ENCODE data around the gene FBXO48.

The FBXO48 gene

DNA sequence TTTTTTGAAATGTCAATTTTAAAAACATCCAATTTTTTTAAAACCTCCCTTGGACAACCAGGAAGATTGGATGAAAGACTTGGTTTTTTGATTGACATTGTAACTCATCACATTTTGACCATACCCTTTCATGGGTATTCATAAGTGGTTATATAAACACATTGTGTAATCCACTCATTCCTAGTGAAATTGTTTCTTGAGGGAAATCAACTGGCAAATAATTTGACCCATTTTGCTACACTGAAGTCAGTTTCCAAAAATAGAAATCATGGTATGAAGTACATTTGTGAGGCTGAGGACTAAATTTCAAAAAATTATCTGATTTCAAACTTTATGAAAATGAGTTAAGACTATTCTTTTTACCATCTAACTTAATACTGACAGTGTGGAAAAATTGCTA is 31.5 kb downstream of the FBXO48 start:
- DNase-seq (ENCODE audit: low read depth), result no peak

DNA sequence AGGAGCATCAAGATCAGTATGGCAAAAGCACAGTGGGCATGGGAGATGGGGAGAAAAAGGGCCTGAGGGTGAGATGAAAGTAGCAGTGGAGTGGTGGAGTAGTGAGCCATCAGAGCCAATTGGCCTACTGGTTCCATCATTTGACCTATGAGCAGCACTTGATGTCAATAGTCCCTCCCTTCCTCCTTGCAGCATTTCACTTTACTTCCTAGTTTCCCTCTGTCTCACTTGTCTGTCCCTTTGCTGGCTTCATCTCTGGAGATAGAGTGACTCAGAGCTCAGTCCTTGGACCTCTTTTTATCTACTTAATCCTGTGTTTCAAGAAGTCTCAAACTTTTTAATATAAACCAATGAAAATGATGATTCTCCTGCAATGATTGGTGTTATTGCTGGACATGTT is 32.1 kb downstream of the FBXO48 start:
- DNase-seq (ENCODE audit: low read depth), result no peak

DNA sequence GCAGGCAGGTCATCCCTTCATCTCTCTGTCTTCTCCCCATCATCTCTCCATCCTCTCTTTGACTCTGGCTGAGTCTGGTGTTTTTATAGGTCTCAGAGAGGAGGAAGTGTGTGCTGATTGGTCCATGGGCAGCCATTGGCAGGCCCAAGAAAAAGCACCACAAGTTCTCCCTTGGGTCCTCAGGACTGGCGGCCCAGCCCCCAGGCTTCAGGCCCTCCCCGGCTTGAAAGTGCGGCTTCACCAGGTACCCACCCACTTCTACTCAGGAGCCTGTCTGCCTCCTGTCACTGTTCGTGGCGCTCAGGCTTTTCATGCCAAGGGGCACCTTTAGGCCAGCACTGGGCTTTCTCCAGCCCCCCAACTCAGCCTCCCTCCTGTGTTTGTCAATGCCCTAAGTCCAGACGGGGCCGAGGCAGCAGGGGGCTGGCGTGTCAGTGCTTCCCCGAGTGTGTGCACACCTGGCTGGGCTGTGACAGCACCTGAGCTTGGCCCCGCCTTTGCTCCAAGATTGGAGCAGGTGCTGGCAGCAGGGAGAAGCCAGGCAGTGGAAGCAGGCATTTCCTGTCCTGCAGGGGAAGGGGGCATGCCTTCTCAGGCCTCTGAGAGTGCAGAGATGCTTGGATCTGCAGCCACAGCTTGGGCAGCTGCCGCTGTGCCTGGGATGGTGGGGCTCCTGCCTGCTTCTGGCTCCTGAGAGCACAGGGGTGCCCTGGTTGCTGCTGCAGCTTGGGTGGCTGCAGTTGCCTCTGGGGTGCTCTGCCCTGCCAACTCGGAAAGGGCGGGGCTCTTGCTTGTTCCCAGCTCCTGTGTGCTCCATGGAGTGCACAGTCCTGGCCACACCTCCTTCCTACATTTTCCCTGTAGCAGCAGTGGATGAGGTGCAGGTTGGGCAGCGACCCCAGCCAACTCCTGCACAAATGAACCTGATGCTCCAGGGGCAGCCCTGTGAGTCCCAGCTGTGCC is 34.1 kb downstream of the FBXO48 start:
- no peak for DNase-seq (ENCODE audit: low read depth)

DNA sequence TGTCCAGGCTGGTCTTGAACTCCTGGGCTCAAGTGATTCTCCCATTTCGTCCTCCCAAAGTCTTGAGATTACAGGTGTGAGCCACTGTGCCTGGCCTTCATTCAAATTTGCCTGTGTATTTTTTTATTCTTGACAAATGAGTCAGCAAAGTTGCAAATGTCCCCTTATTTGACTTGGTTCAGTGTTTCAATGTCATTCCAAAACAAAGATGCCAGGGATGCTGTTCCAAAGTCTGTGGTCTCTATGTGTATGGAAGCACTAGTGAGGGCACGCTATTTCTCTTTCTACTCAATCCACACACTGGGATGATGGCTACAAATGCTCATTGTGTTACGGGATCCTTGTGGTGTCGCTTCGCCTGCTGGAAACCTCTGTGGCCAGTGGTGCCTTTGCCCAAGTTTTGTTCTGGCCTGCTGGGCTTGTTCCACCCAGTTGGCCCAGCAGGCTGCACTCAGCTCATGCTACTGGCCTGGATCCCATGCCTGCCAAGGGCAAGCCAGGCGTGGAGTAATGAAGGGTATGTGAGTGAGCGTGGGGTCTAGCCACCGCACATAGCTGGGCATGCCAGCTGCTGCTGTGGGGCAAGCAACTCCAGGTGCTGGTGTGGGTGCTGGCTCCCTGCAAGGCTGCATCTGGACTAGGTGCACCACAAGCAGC is 35.6 kb downstream of the FBXO48 start:
- DNase-seq (ENCODE audit: low read depth), result no peak

DNA sequence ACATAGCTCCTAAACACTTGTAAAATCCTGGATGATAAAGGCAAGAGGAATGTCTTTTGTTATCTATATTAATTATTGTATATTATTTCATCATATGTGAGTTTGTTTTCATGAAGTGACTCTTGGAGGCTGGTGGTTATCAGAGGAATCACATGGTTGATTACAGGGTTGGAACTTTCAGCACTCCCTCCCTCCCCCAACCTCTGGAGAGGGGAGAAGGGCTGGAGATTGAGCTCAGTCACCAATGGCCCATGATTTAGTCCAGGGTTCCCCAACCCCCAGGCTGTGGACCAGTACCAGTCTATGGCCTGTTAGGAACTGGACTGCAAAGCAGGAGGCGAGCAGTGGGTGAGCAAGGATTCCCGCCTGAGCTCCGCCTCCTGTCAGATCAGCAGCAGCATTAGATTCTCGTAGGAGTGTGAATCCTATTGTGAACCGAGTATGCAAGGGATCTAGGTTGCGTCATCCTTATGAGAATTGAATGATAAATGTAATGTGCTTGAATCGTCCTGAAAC is 37.7 kb downstream of the FBXO48 start:
- DNase-seq (ENCODE audit: low read depth), result no peak

DNA sequence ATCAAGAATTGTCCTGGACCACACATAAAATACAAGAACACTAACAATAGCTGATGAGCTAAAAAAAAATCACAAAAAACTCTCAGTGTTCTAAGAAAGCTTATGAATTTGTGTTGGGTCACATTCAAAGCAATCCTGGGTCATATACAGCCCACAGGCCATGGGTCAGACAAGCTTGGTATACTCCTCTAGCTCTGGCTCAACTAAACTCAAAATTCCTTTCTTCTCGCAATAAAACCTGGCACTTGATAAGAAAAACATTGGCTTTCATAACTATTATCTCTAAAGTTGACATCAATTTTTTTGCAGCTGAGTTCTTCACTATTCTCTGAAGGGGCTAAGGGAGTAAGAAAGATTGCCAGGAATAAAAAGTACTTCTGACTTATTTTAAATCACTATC is 38.3 kb downstream of the FBXO48 start:
- no peak for DNase-seq (ENCODE audit: low read depth)

DNA sequence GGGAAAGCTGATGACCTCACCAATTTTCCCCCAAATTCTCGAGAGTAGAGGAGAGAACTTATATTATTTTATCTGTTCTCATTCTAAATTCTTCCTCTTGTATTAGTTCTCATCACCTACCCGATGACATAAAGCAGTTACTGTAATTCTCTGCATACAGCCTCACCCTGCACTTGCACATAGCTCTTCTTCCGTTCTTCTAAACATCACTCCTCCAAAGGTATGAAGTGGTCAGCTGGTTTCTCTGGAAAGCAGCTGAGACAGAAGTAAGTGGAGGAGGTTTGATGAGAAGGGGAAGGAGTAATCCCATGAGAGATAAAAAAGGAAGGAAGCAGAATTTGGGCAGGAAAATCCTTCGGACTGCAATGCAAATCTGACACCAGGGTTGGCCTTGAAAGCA is 39.0 kb downstream of the FBXO48 start:
- no peak for DNase-seq (ENCODE audit: low read depth)

DNA sequence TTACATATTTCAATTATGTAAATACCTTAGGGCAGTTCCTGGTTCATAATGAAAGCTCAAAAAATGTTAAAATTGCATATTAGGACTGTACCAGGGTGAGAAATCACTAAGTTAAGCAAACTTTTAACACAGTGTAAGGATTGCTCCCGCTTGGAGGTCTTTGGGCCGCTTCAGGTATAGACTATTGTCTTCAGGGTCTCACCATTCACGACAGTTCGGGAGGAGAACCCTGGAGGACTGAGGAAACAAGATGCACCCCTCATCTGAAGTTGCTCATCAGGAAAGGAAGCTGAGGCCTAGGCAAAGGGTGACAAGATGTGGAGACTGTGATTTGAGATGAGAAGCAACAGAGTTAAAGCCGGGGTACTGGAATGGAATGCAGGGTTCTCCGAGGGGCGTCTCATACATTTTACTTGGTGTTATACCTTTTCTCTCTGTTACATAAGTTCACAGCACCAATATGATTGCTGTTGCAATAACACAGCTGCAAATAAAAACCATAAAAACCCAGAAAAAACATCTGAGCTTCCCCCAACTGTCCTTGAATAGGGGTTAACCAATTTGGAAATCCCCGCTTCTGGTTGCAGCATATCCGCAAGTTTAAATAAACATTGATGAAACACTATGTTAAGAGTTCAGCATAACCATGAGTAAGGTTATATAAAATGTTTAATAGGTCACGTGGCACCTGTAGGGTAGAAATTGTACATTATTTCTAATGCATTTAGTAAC is 40.1 kb downstream of the FBXO48 start:
- DNase-seq (ENCODE audit: low read depth), result no peak

DNA sequence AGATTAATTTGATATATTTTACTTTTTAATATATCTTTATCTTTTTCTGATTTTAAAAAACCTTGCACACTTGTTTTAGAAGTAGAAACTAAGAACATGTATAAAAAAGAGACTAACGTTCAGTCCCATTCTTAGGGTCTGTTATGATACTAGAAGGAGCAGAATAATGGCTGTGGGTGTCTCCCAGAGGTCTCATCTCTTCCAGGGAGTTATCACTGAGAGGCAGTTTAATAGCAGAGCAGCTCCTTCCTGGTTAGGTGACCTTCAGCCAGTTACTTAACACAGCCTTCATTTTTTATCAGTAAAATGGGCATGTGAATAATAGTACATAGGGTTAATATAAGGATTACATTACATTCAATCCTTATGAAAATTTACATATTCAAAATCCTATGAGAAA is 40.6 kb downstream of the FBXO48 start:
- no peak for DNase-seq (ENCODE audit: low read depth)

DNA sequence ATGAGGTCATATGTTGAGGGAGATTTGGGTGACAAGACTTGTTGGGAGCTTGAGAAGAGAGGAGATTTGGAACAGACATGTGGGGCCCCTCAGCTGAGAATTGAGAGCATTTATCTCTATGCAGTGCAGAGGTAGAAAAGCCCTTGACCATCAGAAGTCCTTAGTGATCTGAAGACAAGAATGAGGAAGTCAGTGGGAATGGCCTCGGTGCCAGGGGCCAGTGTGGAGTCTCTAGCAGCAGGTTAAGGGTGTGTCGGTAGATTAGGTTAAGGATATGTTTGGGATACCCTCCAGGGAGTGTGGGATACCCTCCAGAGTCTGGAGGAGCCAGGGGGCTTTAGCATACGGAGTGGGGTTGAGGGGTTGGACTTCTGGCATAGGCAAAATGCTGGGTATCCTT is 41.6 kb downstream of the FBXO48 start:
- no peak for DNase-seq (ENCODE audit: low read depth)

DNA sequence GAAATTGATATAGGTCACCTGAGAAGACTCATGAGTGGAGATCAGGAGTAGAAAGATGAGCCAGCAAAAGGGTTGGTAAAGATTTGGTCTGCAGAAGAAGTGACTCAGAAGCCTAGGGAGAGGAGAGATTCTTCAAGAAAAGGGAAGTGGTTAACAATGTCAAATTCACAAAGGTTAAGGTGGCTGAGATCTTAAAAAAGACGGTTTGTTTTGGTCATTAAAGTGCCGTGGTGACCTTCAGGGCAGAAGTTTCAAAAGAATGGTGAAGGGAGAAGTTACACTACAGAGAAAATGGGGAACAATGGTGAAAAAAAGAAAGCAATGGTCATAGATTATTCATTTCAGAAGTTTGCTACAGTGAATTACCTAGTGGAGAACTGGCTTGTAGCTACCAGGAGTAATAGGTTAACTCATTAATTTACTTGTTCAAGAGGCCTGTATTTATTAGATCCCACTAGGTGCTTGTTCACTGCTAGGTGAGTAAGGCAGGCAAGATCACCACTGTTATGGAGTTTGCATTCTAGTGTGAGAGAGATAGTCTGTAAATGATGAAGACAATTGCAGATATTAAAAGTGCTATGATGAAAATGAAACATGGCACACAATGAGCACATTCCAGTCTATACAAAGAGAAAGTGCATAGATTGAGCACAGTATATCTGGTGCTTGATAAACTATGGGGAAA is 43.0 kb downstream of the FBXO48 start:
- DNase-seq (ENCODE audit: low read depth), result no peak

DNA sequence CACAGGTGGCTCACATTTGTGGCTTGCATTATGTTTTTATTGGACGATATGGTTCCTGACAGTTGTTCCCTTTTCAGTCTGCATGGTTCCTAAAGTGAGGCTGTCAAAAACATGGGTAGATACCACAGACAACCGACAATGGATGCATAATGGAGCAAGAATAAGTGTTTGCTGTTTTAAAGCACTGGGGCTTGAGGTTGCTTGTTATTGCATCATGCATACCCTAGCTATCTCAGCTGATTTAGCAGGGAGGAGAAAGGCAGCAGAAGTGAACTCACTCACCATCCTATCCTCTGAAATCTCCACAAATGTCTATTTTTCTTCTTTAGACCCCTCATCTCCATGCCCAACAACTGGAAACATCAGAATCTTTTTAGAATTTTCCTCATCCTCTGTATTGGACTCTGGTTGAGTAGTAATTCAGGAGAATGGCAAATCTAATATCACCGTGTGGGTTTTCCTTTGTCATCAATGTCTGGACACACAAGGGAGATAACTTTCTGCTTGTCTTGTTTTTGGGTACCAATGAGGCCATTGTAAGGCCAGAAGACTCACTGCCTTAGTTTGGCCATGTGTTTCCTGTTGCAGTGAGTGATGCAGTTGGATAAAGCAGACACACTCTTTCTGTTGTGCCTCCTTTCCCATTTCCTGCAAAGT is 46.7 kb downstream of the FBXO48 start:
- DNase-seq (ENCODE audit: low read depth), result no peak

DNA sequence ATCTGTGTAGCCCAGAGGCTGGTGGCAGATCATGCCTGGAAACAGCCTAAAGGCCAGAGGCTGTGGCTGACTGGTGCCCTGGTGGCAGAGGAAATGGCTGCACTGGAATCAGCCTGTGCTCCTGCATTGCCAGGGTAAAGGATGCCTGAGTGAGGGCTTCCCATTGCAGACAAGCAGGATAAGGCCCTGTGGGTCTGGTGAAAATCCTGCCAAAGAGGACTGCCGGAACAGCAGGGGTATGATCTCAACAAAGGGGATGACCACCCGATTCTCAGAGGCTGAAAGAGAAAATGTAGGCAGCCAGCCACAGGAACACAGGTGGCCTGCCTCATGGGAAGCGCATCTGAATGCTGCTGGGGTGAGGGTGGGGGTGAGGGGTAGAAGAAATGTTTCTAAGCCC is 48.2 kb downstream of the FBXO48 start:
- no peak for DNase-seq (ENCODE audit: low read depth)

DNA sequence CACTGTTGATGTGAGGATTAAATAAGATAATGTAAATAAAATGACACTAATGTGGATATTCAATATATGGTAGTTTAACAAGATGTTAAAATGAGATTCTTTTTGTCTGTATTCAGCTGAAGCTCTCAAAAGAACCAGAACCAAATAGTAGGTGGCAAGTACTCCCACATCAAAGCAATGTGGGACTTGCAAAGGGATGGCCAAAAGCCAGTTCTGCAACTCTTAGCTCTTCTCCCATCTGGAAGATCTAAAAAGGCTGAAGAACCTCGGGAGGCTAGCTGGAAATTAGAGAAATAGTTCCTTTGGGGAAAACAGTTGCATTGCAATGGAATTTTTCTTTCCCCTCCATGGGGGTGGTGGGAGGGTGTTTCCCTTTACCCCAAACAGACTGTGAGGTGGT is 48.7 kb downstream of the FBXO48 start:
- no peak for DNase-seq (ENCODE audit: low read depth)

DNA sequence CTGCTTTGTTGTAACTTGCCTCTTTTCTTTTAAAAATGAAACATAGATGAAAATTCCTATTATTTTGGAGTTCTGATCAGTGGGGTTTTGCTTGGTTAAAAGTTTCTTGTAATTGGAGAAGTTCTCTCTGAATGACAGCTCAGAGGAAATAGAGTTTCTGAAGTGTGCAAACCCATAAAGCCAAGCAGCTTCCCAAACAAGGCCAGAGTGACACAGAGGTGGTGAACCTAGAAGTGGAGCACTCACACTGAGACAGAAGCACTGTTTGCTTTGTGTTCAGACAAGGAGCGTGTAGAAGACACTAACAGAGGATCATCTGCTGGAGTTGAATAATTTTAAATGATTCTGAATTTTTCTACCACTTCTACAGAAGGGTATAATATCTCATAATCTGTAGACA is 49.2 kb downstream of the FBXO48 start:
- no peak for DNase-seq (ENCODE audit: low read depth)

DNA sequence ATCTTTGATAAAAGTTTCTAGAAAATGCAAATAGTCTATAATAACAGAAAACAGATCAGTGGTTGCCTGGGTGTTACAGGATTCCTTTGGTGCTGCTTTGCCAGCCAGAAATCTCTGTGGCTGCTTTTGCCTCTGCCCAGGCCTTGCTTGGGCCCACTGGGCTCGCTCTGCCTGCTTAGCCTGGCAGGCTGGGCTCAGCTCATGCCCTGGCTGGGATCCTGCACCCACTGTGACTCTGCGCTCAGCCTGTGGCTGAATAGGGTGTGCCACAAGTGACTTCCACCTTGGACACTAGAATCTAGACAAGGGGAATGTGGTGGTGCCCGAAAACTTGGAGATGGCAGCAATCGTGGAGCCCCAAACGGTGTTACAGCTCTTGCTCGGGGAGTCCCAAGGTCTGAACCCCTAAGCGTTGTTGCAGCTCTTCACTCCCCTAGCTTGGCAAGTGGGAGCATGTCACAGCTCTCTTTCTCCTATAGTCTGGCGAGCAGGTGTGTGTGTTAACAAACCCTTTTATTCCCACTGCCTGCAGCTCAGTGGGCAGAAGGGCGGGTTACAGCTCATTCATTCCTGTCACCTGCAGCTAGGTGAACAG is 50.9 kb downstream of the FBXO48 start:
- DNase-seq (ENCODE audit: low read depth), result no peak

DNA sequence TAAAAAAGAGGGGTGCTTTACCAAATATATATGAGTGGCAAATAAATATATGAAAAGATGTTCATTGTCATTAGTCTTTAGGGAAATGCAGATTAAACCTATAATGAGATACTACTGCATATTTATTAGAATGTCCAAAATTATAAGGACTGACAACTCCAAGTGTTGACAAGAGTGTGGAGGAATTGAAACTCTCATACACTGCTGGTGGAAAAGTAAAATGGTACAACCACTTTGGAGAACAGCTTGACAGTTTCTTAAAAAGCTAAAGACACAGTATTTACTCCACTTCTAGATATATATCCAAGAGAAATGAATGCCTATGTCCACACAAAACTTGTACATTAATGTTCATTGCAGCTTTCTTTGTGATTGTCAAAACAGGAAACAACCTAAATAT is 51.6 kb downstream of the FBXO48 start:
- no peak for DNase-seq (ENCODE audit: low read depth)

DNA sequence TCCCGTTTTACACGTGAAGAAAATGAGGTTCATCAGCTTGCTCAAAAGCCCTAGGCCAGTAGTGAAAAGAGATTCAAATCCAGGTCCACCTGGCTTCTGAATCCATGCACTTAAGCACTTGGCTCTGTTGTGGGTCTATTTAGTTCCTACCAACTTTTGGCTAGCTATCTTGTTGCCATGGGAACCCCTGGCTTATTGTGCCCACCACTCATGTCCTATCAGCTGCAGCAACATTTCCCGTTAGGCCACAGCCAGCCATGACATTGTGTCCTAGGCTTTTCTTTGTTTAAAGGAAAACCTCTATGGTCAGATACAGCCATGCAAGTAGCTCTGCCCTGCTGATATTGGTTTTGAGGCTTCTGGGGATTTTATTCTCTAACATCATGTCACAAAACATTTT is 52.2 kb downstream of the FBXO48 start:
- no peak for DNase-seq (ENCODE audit: low read depth)

DNA sequence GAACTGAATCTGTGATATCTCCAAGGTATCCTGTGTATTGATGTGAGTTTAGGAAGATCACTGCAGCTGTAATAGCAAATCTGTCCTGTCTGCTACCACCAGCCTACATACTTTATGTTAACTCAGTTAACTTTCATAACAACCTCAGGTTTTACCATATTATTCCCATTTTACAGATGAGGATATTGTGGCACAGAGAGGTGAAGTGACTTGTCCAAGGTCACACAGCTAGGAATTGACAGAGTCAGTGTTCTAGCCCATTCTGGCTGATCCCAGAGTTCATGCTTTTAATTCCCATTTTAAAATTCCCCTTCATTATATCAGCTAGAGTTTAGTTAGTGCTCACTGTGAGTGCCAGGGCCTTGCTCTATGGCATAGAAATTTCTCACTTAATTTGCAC is 52.6 kb downstream of the FBXO48 start:
- DNase-seq (ENCODE audit: low read depth), result no peak

DNA sequence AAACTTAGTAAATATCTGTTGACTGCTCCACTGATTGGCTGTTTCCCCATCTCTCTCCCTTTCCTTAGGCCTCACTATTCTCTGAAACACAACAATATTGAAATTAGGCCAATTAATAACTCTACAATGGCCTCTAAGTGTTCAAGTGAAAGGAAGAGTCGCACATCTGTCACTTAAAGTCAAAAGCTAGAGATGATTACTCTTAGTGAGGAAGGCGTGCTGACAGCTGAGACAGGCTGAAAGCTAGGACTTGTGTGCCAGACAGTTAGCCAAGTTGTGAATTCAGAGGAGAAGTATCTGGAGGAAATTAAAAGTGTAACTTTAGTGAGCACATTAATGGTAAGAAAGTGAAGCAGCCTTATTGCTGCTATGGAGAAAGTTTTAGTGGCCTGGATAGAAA is 53.6 kb downstream of the FBXO48 start:
- DNase-seq (ENCODE audit: low read depth), result no peak

DNA sequence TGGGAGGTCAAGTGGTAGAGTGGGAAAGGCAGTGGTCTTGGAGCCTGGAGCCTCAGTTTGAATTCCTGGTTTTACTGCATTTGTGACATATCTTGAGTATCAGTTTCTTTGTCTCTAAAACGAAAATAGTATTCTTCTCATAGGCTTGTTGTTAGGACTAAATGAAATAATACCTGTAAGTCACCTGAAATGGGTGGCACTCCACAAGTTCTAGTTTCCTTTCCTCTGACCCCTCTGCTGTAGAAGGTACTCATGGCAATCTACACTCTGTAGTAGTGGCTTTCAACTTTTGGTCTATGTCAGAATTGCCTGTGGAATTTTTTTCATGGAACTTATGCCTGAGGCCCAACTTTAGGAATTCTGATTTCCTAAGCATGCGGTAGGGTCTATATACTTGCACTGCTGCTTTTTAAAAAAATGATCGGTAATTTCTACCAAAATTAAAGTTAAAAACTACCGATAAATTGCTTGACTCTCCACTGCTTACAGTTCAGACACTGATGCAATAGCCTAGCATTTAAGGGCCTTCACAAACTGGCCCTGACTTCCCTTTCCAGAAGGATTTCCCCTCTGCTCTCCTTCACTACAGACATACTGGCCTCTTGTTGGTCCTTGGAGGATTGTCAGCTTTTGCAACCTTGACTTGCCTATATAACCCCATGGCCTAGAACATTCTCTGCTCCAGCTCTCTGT is 54.8 kb downstream of the FBXO48 start:
- no peak for DNase-seq (ENCODE audit: low read depth)
